HepG2 (cell line): Measurements from ENCODE around the gene TESPA1. TPM values are rescaled to one million over a fixed set of nuclear protein-coding genes. Genes with fewer than 3 reads are reported as not detected.

Experiments used
- ATF2 ChIP-seq: sonication (generic); formaldehyde crosslinking; IDR thresholded peaks from 2 replicates; pipeline ENCODE4 v1.4.0; 2020; ENCODE audit warnings: missing genetic modification reagents
- GPBP1L1 ChIP-seq: sonication (generic); formaldehyde crosslinking; IDR thresholded peaks from 2 replicates; pipeline ENCODE4 v1.5.0; 2020; ENCODE audit warnings: mild to moderate bottlenecking, missing genetic modification reagents
- HNRNPLL ChIP-seq: fragments of 200-400 bp; formaldehyde crosslinking; IDR thresholded peaks from 2 replicates; pipeline ENCODE4 v1.6.1; 2017; ENCODE audit warnings: mild to moderate bottlenecking, low read depth, low read length; ENCODE audit not compliant: poor library complexity, severe bottlenecking
- NONO ChIP-seq, 2 experiments: fragments of 450-650 bp in 1 of 2; sonication (generic) in 1 of 2; formaldehyde crosslinking in 1 of 2; IDR thresholded peaks in 1 of 2; conservative IDR thresholded peaks in 1 of 2; 2 replicates each; pipeline versions ENCODE4 v1.6.1 to v1.8.0; 2017 to 2022; ENCODE audit warnings: mild to moderate bottlenecking in 1 of 2, missing genetic modification reagents in 1 of 2, moderate library complexity in 1 of 2
- PATZ1 ChIP-seq: sonication (generic); formaldehyde crosslinking; IDR thresholded peaks from 2 replicates; pipeline ENCODE4 v1.4.0; 2020; ENCODE audit warnings: missing genetic modification reagents
- PHF8 ChIP-seq: sonication (generic); formaldehyde crosslinking; IDR thresholded peaks from 2 replicates; pipeline ENCODE4 v1.5.0; 2020; ENCODE audit warnings: missing genetic modification reagents
- PTBP1 ChIP-seq: fragments of 200-400 bp; formaldehyde crosslinking; IDR thresholded peaks from 2 replicates; pipeline ENCODE4 v1.6.1; 2018; ENCODE audit warnings: low read length, low read depth; ENCODE audit not compliant: poor library complexity, severe bottlenecking
- RXRA ChIP-seq: sonication (generic); formaldehyde crosslinking; IDR thresholded peaks from 2 replicates; pipeline ENCODE4 v1.5.1; 2020; ENCODE audit warnings: missing genetic modification reagents
- UBTF ChIP-seq: sonication (generic); formaldehyde crosslinking; IDR thresholded peaks from 2 replicates; pipeline ENCODE4 v1.4.0; 2020; ENCODE audit warnings: mild to moderate bottlenecking, missing genetic modification reagents
- ZNF563 ChIP-seq: sonication (generic); formaldehyde crosslinking; IDR thresholded peaks from 2 replicates; pipeline ENCODE4 v1.8.0; 2022; ENCODE audit warnings: mild to moderate bottlenecking, moderate library complexity, missing genetic modification reagents
- polyA plus RNA-seq, 8 experiments: library from polyadenylated mRNA; depleted of rRNA in 3 of 8; stranded (reverse) in 7 of 8; unstranded in 1 of 8; fragments of >200 nt; fragmentation: Illumina TruSeq in 4 of 8; extraction: Trizol in 4 of 8; gene quantifications; 2 replicates each; pipeline versions ENCODE4 v1.2.1 to v1.2.3, GENCODE V29; 2011 to 2016; ENCODE audit warnings: low read depth in 4 of 8, missing spikeins in 1 of 8, mixed read lengths in 1 of 8; ENCODE audit not compliant: insufficient read depth in 1 of 8
- total RNA-seq, 5 experiments: library from RNA; depleted of rRNA; stranded (reverse); fragments of >200 nt; fragmentation: Illumina TruSeq; extraction: Trizol; gene quantifications; 2 replicates each; pipeline ENCODE4 v1.2.3, GENCODE V29; 2016; ENCODE audit warnings: low read depth in 1 of 5

Gene TESPA1
- total and polyA plus RNA-seq, 2 of the 13 experiments (the other 11 are each of a cell fraction or from before 2014, with no cell fraction given): not detected

- TF ChIP-seq ATF2 (CRISPR knock-in tag) (no peak), NONO (IDR thresholded peaks at IDR 0.05) (no peak), NONO (CRISPR knock-in tag; conservative IDR thresholded peaks at IDR 0.05) (no peak), ZNF563 (no peak), PTBP1 (no peak), PATZ1 (CRISPR knock-in tag) (no peak), PHF8 (no peak), RXRA (CRISPR knock-in tag) (no peak), HNRNPLL (no peak), GPBP1L1 (CRISPR knock-in tag) (no peak), UBTF (CRISPR knock-in tag) (no peak)
These were observed 23.4 kb downstream of the TESPA1 start (continued) for GRCh38 chr12:54961190-54961589.
